Measurements from ENCODE around the gene PRDX6. TPM values are rescaled to one million over a fixed set of nuclear protein-coding genes. Genes with fewer than 3 reads are reported as not detected.
A peak's percentile ranks its signal among the peaks of the same experiment; 100 is the strongest.
"Not testable (repeated sequence)": the region's sequence is repeated elsewhere in the genome, so short reads cannot be mapped to it uniquely, and the experiment has no call there.

Gene PRDX6
- total RNA-seq, 2 experiments from 2014 or later, result 123 to 153 TPM

GRCh38 chr1:173474780-173475421 lies 2.2 kb upstream of the PRDX6 start:
- CTCF ChIA-PET, result interaction anchor here (0.8 to 4.2 kb wide), 3 partner anchors 44 to 349 kb away, joined by 3 to 18 read pairs (median 14); partner anchors contain the start of genes CENPL and DARS2
- peaks cover 49% of the 10 kb centered on the region for H3K36me3 Mint-ChIP-seq
- H3K27me3 Mint-ChIP-seq, result not testable (repeated sequence)

GRCh38 chr1:173475564-173476196 lies 1.5 kb upstream of the PRDX6 start:
- peaks cover 9% of the 10 kb centered on the region for H3K9me3 Mint-ChIP-seq (ENCODE audit: low read depth)
- ATAC-seq, result no peak

More at GRCh38 chr1:173474780-173475421, 2.2 kb upstream of the PRDX6 start:
- DNase-seq, ATAC-seq, H3K27ac Mint-ChIP-seq: not testable (repeated sequence)
- Mint-ChIP-seq H3K4me3 (peak overlapping the region; percentile 16), H3K9me3 (ENCODE audit: low read depth) (peaks cover 13% of the 10 kb centered on the region), H3K4me1 (peaks cover 42% of the 10 kb centered on the region)

GRCh38 chr1:173476197-173476664 lies 904 bp upstream of the PRDX6 start:
- DNase-seq (no peak), ATAC-seq (no peak)
- H3K27ac Mint-ChIP-seq, result peak overlapping the region; percentile 94
- H3K4me3 Mint-ChIP-seq, result peak overlapping the region; percentile 87
- peaks cover 48% of the 10 kb centered on the region for H3K4me1 Mint-ChIP-seq
- peaks cover 9% of the 10 kb centered on the region for H3K9me3 Mint-ChIP-seq (ENCODE audit: low read depth)
- H3K27me3 Mint-ChIP-seq, result no peaks in the 10 kb centered on the region
- H3K36me3 Mint-ChIP-seq, result peaks cover 46% of the 10 kb centered on the region
- CTCF ChIA-PET, result interaction anchor here (1.0 to 4.2 kb wide), 6 partner anchors 45 to 757 kb away, joined by 3 to 18 read pairs (median 9); partner anchors contain the start of genes CENPL, DARS2 and KLHL20

More at GRCh38 chr1:173475564-173476196, 1.5 kb upstream of the PRDX6 start:
- CTCF ChIA-PET, result interaction anchor here (0.8 to 4.2 kb wide), 6 partner anchors 44 to 756 kb away, joined by 3 to 18 read pairs (median 4); partner anchors contain the start of genes CENPL, DARS2 and KLHL20
- Mint-ChIP-seq H3K36me3 (peaks cover 48% of the 10 kb centered on the region), H3K27me3 (no peaks in the 10 kb centered on the region), H3K27ac (peak overlapping the region; percentile 94), H3K4me1 (peaks cover 48% of the 10 kb centered on the region), H3K4me3 (peak overlapping the region; percentile 87)
- DNase-seq, result no peak

GRCh38 chr1:173476665-173477285 lies 360 bp upstream of the PRDX6 start:
- CTCF ChIA-PET, result interaction anchor here (1.0 to 4.2 kb wide), 6 partner anchors 45 to 757 kb away, joined by 3 to 18 read pairs (median 9); partner anchors contain the start of genes CENPL, DARS2 and KLHL20
- peak overlapping the region; percentile 94 for H3K27ac Mint-ChIP-seq
- peaks cover 51% of the 10 kb centered on the region for H3K4me1 Mint-ChIP-seq
- H3K4me3 Mint-ChIP-seq, result peak overlapping the region; percentile 87
- H3K36me3 Mint-ChIP-seq, result peaks cover 46% of the 10 kb centered on the region
- peak; percentile 85 for ATAC-seq
- peak; percentile 88 for DNase-seq
- H3K27me3 Mint-ChIP-seq, result no peaks in the 10 kb centered on the region
- H3K9me3 Mint-ChIP-seq (ENCODE audit: low read depth), result peaks cover 5% of the 10 kb centered on the region

GRCh38 chr1:173478094-173478674 lies 1.0 kb downstream of the PRDX6 start:
- peaks cover 51% of the 10 kb centered on the region for H3K36me3 Mint-ChIP-seq
- peak overlapping the region; percentile 91 for H3K27ac Mint-ChIP-seq
- peak overlapping the region; percentile 87 for H3K4me3 Mint-ChIP-seq
- peaks cover 61% of the 10 kb centered on the region for H3K4me1 Mint-ChIP-seq
- DNase-seq (no peak), ATAC-seq (no peak)
- CTCF ChIA-PET, result interaction anchor here (1.3 to 4.2 kb wide), 4 partner anchors 9 to 346 kb away, joined by 6 to 18 read pairs (median 15); partner anchors contain the start of genes CENPL and DARS2
- no peaks in the 10 kb centered on the region for H3K27me3 Mint-ChIP-seq
- no peaks in the 10 kb centered on the region for H3K9me3 Mint-ChIP-seq (ENCODE audit: low read depth)

GRCh38 chr1:173479649-173480048 lies 2.5 kb downstream of the PRDX6 start:
- peaks cover 48% of the 10 kb centered on the region for H3K36me3 Mint-ChIP-seq
- ATAC-seq (no peak), DNase-seq (no peak)
- peaks cover 55% of the 10 kb centered on the region for H3K4me1 Mint-ChIP-seq
- H3K9me3 Mint-ChIP-seq (ENCODE audit: low read depth), result no peaks in the 10 kb centered on the region
- CTCF ChIA-PET, result no interaction called here
- H3K27me3 Mint-ChIP-seq, result no peaks in the 10 kb centered on the region
- H3K4me3 Mint-ChIP-seq, result no peak overlapping the region
- no peak overlapping the region for H3K27ac Mint-ChIP-seq

GRCh38 chr1:173481195-173481772 lies 4.1 kb downstream of the PRDX6 start:
- no peaks in the 10 kb centered on the region for H3K27me3 Mint-ChIP-seq
- ATAC-seq (no peak), DNase-seq (no peak)
- no peaks in the 10 kb centered on the region for H3K9me3 Mint-ChIP-seq (ENCODE audit: low read depth)
- H3K27ac Mint-ChIP-seq, result no peak overlapping the region
- H3K36me3 Mint-ChIP-seq, result peaks cover 55% of the 10 kb centered on the region
- CTCF ChIA-PET, result no interaction called here
- no peak overlapping the region for H3K4me3 Mint-ChIP-seq
- peaks cover 42% of the 10 kb centered on the region for H3K4me1 Mint-ChIP-seq

- Mint-ChIP-seq H3K4me1 (peaks cover 42% of the 10 kb centered on the region), H3K27ac (no peak overlapping the region), H3K27me3 (no peaks in the 10 kb centered on the region), H3K9me3 (ENCODE audit: low read depth) (no peaks in the 10 kb centered on the region), H3K36me3 (peaks cover 67% of the 10 kb centered on the region), H3K4me3 (no peak overlapping the region)
- CTCF ChIA-PET, result no interaction called here
- ATAC-seq (no peak), DNase-seq (no peak)
Observed at GRCh38 chr1:173482683-173483082, 5.5 kb downstream of the PRDX6 start.

- Mint-ChIP-seq H3K27ac (no peak overlapping the region), H3K27me3 (no peaks in the 10 kb centered on the region), H3K4me1 (peaks cover 27% of the 10 kb centered on the region), H3K4me3 (no peak overlapping the region), H3K9me3 (ENCODE audit: low read depth) (no peaks in the 10 kb centered on the region), H3K36me3 (peaks cover 80% of the 10 kb centered on the region)
- DNase-seq (no peak), ATAC-seq (no peak)
- CTCF ChIA-PET, result interaction anchor here (1.4 kb wide), 1 partner anchor 53 kb away, joined by 6 read pairs; no protein-coding TSS in a partner anchor
Observed at GRCh38 chr1:173484276-173484675, 7.1 kb downstream of the PRDX6 start.

GRCh38 chr1:173485401-173485800 lies 8.3 kb downstream of the PRDX6 start:
- H3K4me3 Mint-ChIP-seq, result no peak overlapping the region
- no peak for DNase-seq
- no peaks in the 10 kb centered on the region for H3K9me3 Mint-ChIP-seq (ENCODE audit: low read depth)
- peaks cover 71% of the 10 kb centered on the region for H3K36me3 Mint-ChIP-seq
- CTCF ChIA-PET, result interaction anchor here (1.4 kb wide), 1 partner anchor 54 kb away, joined by 6 read pairs; no protein-coding TSS in a partner anchor
- no peaks in the 10 kb centered on the region for H3K27me3 Mint-ChIP-seq
- ATAC-seq, result no peak
- no peak overlapping the region for H3K27ac Mint-ChIP-seq
- peaks cover 16% of the 10 kb centered on the region for H3K4me1 Mint-ChIP-seq

- H3K9me3 Mint-ChIP-seq (ENCODE audit: low read depth), result no peaks in the 10 kb centered on the region
- DNase-seq (no peak), ATAC-seq (no peak)
- CTCF ChIA-PET, result interaction anchor here (1.4 kb wide), 1 partner anchor 10 kb away, joined by 6 read pairs; no protein-coding TSS in a partner anchor
- peaks cover 50% of the 10 kb centered on the region for H3K36me3 Mint-ChIP-seq
- no peak overlapping the region for H3K27ac Mint-ChIP-seq
- no peak overlapping the region for H3K4me3 Mint-ChIP-seq
- H3K27me3 Mint-ChIP-seq, result no peaks in the 10 kb centered on the region
- H3K4me1 Mint-ChIP-seq, result no peaks in the 10 kb centered on the region
Observed at GRCh38 chr1:173488001-173488400, 10.9 kb downstream of the PRDX6 start.

GRCh38 chr1:173489149-173489600 lies 12.0 kb downstream of the PRDX6 start:
- H3K27me3 Mint-ChIP-seq, result no peaks in the 10 kb centered on the region
- no peaks in the 10 kb centered on the region for H3K9me3 Mint-ChIP-seq (ENCODE audit: low read depth)
- DNase-seq, result no peak
- no peak overlapping the region for H3K4me3 Mint-ChIP-seq
- no peak overlapping the region for H3K27ac Mint-ChIP-seq
- no peaks in the 10 kb centered on the region for H3K4me1 Mint-ChIP-seq
- H3K36me3 Mint-ChIP-seq, result peaks cover 46% of the 10 kb centered on the region
- CTCF ChIA-PET, result no interaction called here
- ATAC-seq, result no peak

All from activated CD8-positive, alpha-beta memory T cell treated with anti-CD3 and anti-CD28 coated beads, Interleukin-2, amount 10 ng/mL, durations not matched to agents 7 days and 5 days (primary cell).